AG09319 (cell line): Measurements from ENCODE around the gene LAMC3.

ENCODE experiments used
- DNase-seq: peaks from one replicate; pipeline ENCODE4 v3.0.0-alpha.2; 2010; ENCODE audit warnings: low read depth; ENCODE audit errors: extremely low read depth
- TF ChIP-seq, protein P1 (sequence below): IDR thresholded peaks from 2 replicates; pipeline ENCODE4 v1.5.1; 2011; ENCODE audit warnings: low read depth, mild to moderate bottlenecking, inconsistent platforms, low read length, moderate library complexity

The LAMC3 gene

GRCh38 chr9:131015112-131015511 lies 6.1 kb downstream of the LAMC3 start:
- DNase-seq = no peak
- TF ChIP-seq, protein P1, sequence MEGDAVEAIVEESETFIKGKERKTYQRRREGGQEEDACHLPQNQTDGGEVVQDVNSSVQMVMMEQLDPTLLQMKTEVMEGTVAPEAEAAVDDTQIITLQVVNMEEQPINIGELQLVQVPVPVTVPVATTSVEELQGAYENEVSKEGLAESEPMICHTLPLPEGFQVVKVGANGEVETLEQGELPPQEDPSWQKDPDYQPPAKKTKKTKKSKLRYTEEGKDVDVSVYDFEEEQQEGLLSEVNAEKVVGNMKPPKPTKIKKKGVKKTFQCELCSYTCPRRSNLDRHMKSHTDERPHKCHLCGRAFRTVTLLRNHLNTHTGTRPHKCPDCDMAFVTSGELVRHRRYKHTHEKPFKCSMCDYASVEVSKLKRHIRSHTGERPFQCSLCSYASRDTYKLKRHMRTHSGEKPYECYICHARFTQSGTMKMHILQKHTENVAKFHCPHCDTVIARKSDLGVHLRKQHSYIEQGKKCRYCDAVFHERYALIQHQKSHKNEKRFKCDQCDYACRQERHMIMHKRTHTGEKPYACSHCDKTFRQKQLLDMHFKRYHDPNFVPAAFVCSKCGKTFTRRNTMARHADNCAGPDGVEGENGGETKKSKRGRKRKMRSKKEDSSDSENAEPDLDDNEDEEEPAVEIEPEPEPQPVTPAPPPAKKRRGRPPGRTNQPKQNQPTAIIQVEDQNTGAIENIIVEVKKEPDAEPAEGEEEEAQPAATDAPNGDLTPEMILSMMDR = no peak

DNA sequence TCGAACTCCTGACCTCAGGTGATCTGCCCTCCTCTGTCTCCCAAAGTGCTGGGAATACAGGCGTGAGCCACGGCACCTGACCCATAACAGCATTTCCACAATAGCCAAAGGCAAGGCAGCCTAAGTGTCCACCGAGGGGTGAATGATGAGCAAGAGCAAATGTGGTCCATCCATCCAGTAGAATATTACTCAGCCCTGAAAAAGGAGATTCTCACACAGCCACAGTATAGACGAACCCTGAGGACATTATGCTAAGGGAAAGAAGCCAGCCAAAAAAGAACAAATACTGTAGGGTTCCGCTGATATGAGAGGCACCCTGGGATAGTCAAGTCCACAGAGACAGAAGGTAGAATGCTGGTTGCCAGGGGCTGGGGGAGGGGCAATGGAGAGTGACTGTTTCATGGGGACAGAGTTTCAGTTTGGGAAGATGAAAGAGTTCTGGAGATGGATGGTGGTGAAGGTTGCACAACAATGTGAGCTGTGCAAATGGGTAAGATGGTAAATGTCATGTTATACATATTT lies 7.0 kb downstream of the LAMC3 start:
- DNase-seq = no peak
- TF ChIP-seq, protein P1 = no peak

DNA sequence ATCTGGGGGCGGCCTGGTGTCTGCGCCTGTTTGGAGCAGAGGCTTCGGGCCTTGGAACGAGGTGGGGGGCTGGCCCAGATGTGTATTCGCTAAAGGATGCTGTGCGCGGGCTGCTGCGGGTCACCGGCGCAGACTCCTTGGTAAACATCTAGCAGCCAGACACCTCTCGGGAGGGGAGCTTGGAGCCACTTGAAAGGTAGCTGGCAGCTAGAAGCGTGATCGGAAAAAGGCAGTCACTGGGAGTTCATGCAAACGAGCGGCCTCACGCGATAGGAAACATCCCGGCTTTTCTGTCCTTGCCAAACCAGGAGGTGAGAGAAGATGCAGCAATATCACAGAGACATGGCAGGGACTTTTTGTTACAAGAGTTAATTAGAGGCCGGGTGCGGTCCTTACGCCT lies 8.1 kb downstream of the LAMC3 start:
- no peak for DNase-seq
- TF ChIP-seq, protein P1 = no peak

- TF ChIP-seq, protein P1 = no peak; the same call in 1 of the 2 replicates
- DNase-seq = no peak
Measured at GRCh38 chr9:131018621-131019020, 9.6 kb downstream of the LAMC3 start.

GRCh38 chr9:131019388-131020239 lies 10.6 kb downstream of the LAMC3 start:
- TF ChIP-seq, protein P1 = no peak
- DNase-seq = no peak

GRCh38 chr9:131020388-131020787 lies 11.4 kb downstream of the LAMC3 start:
- TF ChIP-seq, protein P1 = no peak
- no peak for DNase-seq

DNA sequence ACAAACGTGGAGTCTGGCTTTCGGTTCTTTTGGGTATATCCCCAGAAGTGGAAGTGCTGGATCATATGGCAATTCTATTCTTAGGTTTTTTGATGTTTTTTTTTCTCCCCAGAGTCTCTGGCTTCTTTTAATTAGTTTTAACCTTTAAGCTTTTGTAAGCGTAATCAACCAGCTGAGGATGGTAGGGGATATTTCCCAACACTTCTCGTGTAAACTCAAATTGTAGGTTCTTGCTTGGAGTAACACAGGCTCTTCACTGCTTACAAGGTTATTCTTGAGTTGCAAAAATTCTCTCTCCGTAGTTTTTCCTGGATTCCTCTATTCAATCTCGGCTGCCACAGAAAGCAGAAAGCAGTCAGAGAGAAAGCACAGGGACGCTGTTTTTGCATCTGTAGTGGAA lies 11.9 kb downstream of the LAMC3 start:
- DNase-seq = no peak
- TF ChIP-seq, protein P1 = no peak
